Hindlimb muscle (tissue), 1 donor: ENCODE measurements around the gene ARL4C. TPM values are rescaled to one million over a fixed set of nuclear protein-coding genes. Genes with fewer than 3 reads are reported as not detected.

Source experiments
- DNase-seq: peaks from one replicate; pipeline ENCODE4 v3.0.0-alpha.2; 2013
- polyA plus RNA-seq: library from polyadenylated mRNA; unstranded; fragments of 120-200 nt; gene quantifications from one replicate; pipeline ENCODE4 v1.2.1, GENCODE V29; 2013; ENCODE audit not compliant: insufficient read length

The ARL4C gene
- polyA plus RNA-seq, 1 donor: 4.1 TPM

GRCh38 chr2:234444893-234445292 is 52.0 kb downstream of the ARL4C start:
- DNase-seq: no peak

GRCh38 chr2:234444242-234444730 is 52.6 kb downstream of the ARL4C start:
- no peak for DNase-seq
